ENCODE results near the gene PKNOX1. TPM values are rescaled to one million over a fixed set of nuclear protein-coding genes. Genes with fewer than 3 reads are reported as not detected.

The PKNOX1 gene
- total RNA-seq, 1 donor from 2014 or later, result 8.2 TPM

- no peak for TF ChIP-seq CTCF (IDR thresholded peaks at IDR 0.05; ENCODE audit: unreplicated experiment)
- H3K9me3 Mint-ChIP-seq (ENCODE audit: unreplicated experiment), result no peaks in the 10 kb centered on the region
- no peak overlapping the region for H3K4me3 Mint-ChIP-seq (ENCODE audit: unreplicated experiment)
- peaks cover 20% of the 10 kb centered on the region for H3K36me3 Mint-ChIP-seq (ENCODE audit: low read depth, unreplicated experiment)
- DNase-seq (ENCODE audit: low spot score), result no peak
- H3K27me3 Mint-ChIP-seq (ENCODE audit: unreplicated experiment), result peaks cover 1% of the 10 kb centered on the region
- peaks cover 19% of the 10 kb centered on the region for H3K4me1 Mint-ChIP-seq (ENCODE audit: unreplicated experiment)
- no peak overlapping the region for H3K27ac Mint-ChIP-seq (ENCODE audit: unreplicated experiment)
These were observed 6.2 kb downstream of the PKNOX1 start for GRCh38 chr21:42980312-42981213.

- Mint-ChIP-seq H3K36me3 (ENCODE audit: low read depth, unreplicated experiment) (peaks cover 20% of the 10 kb centered on the region), H3K9me3 (ENCODE audit: unreplicated experiment) (no peaks in the 10 kb centered on the region), H3K4me1 (ENCODE audit: unreplicated experiment) (peaks cover 15% of the 10 kb centered on the region), H3K27me3 (ENCODE audit: unreplicated experiment) (peaks cover 1% of the 10 kb centered on the region), H3K27ac (ENCODE audit: unreplicated experiment) (no peak overlapping the region), H3K4me3 (ENCODE audit: unreplicated experiment) (no peak overlapping the region)
- DNase-seq (ENCODE audit: low spot score), result no peak
- TF ChIP-seq CTCF (IDR thresholded peaks at IDR 0.05; ENCODE audit: unreplicated experiment), result no peak
These were observed 6.8 kb downstream of the PKNOX1 start for GRCh38 chr21:42981214-42981523.

- Mint-ChIP-seq H3K4me1 (ENCODE audit: unreplicated experiment) (peaks cover 9% of the 10 kb centered on the region), H3K4me3 (ENCODE audit: unreplicated experiment) (no peak overlapping the region), H3K36me3 (ENCODE audit: low read depth, unreplicated experiment) (peaks cover 13% of the 10 kb centered on the region), H3K27ac (ENCODE audit: unreplicated experiment) (no peak overlapping the region), H3K9me3 (ENCODE audit: unreplicated experiment) (no peaks in the 10 kb centered on the region), H3K27me3 (ENCODE audit: unreplicated experiment) (peaks cover 5% of the 10 kb centered on the region)
- DNase-seq (ENCODE audit: low spot score), result no peak
- no peak for TF ChIP-seq CTCF (IDR thresholded peaks at IDR 0.05; ENCODE audit: unreplicated experiment)
These were observed 7.5 kb downstream of the PKNOX1 start for GRCh38 chr21:42981862-42982261.

- Mint-ChIP-seq H3K9me3 (ENCODE audit: unreplicated experiment) (no peaks in the 10 kb centered on the region), H3K27ac (ENCODE audit: unreplicated experiment) (peak overlapping the region; percentile 77), H3K4me3 (ENCODE audit: unreplicated experiment) (no peak overlapping the region), H3K36me3 (ENCODE audit: low read depth, unreplicated experiment) (peaks cover 4% of the 10 kb centered on the region), H3K27me3 (ENCODE audit: unreplicated experiment) (peaks cover 5% of the 10 kb centered on the region), H3K4me1 (ENCODE audit: unreplicated experiment) (peaks cover 7% of the 10 kb centered on the region)
- DNase-seq (ENCODE audit: low spot score), result no peak
- TF ChIP-seq CTCF (IDR thresholded peaks at IDR 0.05; ENCODE audit: unreplicated experiment), result no peak
These were observed 8.7 kb downstream of the PKNOX1 start for GRCh38 chr21:42983103-42983502.

GRCh38 chr21:42983869-42984268 lies 9.5 kb downstream of the PKNOX1 start:
- H3K4me3 Mint-ChIP-seq (ENCODE audit: unreplicated experiment), result no peak overlapping the region
- no peak for TF ChIP-seq CTCF (IDR thresholded peaks at IDR 0.05; ENCODE audit: unreplicated experiment)
- H3K27ac Mint-ChIP-seq (ENCODE audit: unreplicated experiment), result no peak overlapping the region
- H3K27me3 Mint-ChIP-seq (ENCODE audit: unreplicated experiment), result peaks cover 5% of the 10 kb centered on the region
- no peak for DNase-seq (ENCODE audit: low spot score)
- peaks cover 3% of the 10 kb centered on the region for H3K36me3 Mint-ChIP-seq (ENCODE audit: low read depth, unreplicated experiment)
- H3K4me1 Mint-ChIP-seq (ENCODE audit: unreplicated experiment), result peaks cover 7% of the 10 kb centered on the region
- no peaks in the 10 kb centered on the region for H3K9me3 Mint-ChIP-seq (ENCODE audit: unreplicated experiment)
